ES-I3 (cell line): Measurements from ENCODE around the gene SH3TC2.

Experiments used
- H3K36me3 ChIP-seq: 2 replicates; pipeline ENCODE4 v1.6.1; 2013; ENCODE audit warnings: mild to moderate bottlenecking, low read length, control low read depth, moderate library complexity; ENCODE audit not compliant: insufficient read depth
- H3K4me1 ChIP-seq: 2 replicates; pipeline ENCODE4 v1.6.1; 2013; ENCODE audit warnings: mild to moderate bottlenecking, control low read depth, low read length; ENCODE audit not compliant: insufficient read depth
- H3K9ac ChIP-seq: 2 replicates; pipeline ENCODE4 v1.6.1; 2013; ENCODE audit warnings: low read depth, mild to moderate bottlenecking, low read length, moderate library complexity
- H3K9me3 ChIP-seq: 2 replicates; pipeline ENCODE4 v1.6.1; 2013; ENCODE audit warnings: mild to moderate bottlenecking, low read length, moderate library complexity; ENCODE audit not compliant: control insufficient read depth, insufficient read depth

SH3TC2 gene

DNA sequence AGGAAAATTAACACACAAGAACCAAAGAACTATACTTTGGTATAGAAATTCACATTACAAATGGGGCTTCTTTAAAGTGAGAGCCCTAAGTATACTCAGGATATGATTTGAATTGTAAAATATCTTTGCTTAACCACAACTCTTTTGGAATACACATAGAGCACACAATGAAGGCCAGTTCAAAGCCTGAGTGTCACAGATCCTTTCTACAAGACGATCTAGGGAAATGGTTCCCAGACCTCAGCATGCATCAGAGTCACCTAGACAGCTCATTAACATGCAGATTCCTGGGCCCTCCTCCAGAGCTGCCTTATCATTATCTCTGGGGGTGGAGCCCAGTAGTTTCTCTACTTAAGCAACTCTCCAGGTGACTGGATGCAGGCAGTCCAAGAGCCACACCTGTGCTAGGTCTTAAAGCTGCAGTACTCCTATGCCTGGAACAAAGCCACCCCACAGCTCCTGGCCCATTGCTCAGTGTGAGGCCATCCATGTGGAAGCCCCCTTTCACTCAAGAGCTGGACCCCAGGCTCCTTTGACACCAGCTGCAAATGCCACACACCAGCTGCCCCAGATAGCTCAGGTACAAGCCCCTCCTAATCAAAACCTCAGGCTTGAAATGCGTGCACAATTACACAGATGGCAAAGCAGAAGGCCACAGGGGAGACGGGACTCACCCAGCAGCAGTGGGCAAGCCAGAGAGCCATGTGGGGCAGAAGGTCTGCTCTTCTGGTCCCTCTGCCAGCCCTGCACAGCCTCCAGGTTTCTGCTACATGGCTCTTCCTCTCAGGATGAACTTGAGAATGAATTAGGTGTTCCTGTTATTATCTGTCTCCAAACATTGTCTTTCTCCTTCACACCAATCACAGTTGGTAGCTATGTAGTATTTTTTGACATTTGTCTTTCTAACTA lies 106.1 kb downstream of the SH3TC2 start:
- no peaks in the 10 kb centered on the region for H3K9me3 ChIP-seq
- peaks cover 20% of the 10 kb centered on the region for H3K4me1 ChIP-seq
- no peaks in the 10 kb centered on the region for H3K36me3 ChIP-seq
- H3K9ac ChIP-seq = no peak overlapping the region
